Endothelial cell of umbilical vein (primary cell): ENCODE data around the gene CLEC20A. TPM values are rescaled to one million over a fixed set of nuclear protein-coding genes. Genes with fewer than 3 reads are reported as not detected.
A peak's percentile ranks its signal among the peaks of the same experiment; 100 is the strongest.

Source experiments
- BruUV-seq: library from RNA; stranded (reverse); fragments of 400-500 nt; replicated peaks from 2 replicates; lab custom pipeline; 2021; lab: Mats Ljungman, UMichigan
- CTCF ChIA-PET: fragments of 300-600, 350-600 bp; sonication (Branson Sonifier 250); formaldehyde crosslinking; loops from one replicate; lab custom pipeline; 2021; ENCODE audit warnings: antibody characterized with exemption, inconsistent platforms; lab: Charles Lee
- POLR2A ChIA-PET: fragments of 300-600, 350-600 bp; sonication (Branson Sonifier 250); formaldehyde crosslinking; loops from one replicate; lab custom pipeline; 2021; ENCODE audit warnings: antibody characterized with exemption, inconsistent platforms; lab: Charles Lee
- DNase-seq: peaks from one replicate; pipeline ENCODE4 v3.0.0-alpha.2; 2011; ENCODE audit warnings: low read depth, low spot score
- FAIRE-seq: peaks from 2 replicates; lab custom pipeline; 2011; peaks lifted over from hg19 to GRCh38; lab: Jason Lieb, UNC
- H2AFZ ChIP-seq: 2 replicates; pipeline ENCODE4 v1.6.0; 2012; ENCODE audit warnings: low read depth, low read length, control low read depth, inconsistent platforms
- H3K27ac ChIP-seq: 2 replicates; pipeline ENCODE4 v1.5.1; 2011; ENCODE audit warnings: low read depth, mild to moderate bottlenecking, control low read depth, low read length, moderate library complexity; ENCODE audit not compliant: insufficient read depth
- H3K27me3 ChIP-seq, 2 experiments: 2 replicates each; pipeline versions ENCODE4 v1.6.0 to v1.6.1; 2011; ENCODE audit warnings: low read length in 2 of 2, mixed read lengths in 1 of 2; ENCODE audit not compliant: control insufficient read depth in 2 of 2, insufficient read depth in 2 of 2
- H3K36me3 ChIP-seq, 2 experiments: 2 replicates in 1 of 2; 3 replicates in 1 of 2; pipeline ENCODE4 v1.5.1; 2011; ENCODE audit warnings: low read length in 2 of 2, mild to moderate bottlenecking in 1 of 2, moderate library complexity in 1 of 2; ENCODE audit not compliant: control insufficient read depth in 2 of 2, insufficient read depth in 2 of 2; ENCODE audit errors: extremely low read depth in 1 of 2
- H3K4me1 ChIP-seq: 3 replicates; pipeline ENCODE4 v1.5.1; 2011; ENCODE audit warnings: mild to moderate bottlenecking, low read length; ENCODE audit not compliant: control insufficient read depth, insufficient read depth; ENCODE audit errors: extremely low read depth
- H3K4me2 ChIP-seq: 2 replicates; pipeline ENCODE4 v1.6.1; 2011; ENCODE audit warnings: low read length, control low read depth, mixed read lengths; ENCODE audit not compliant: insufficient read depth
- H3K4me3 ChIP-seq, 3 experiments: fragments of 200-600 bp in 1 of 3; sonication (generic), shearing (Covaris generic) in 1 of 3; replicated peaks in 1 of 3; 2 replicates each; pipeline ENCODE4 v1.5.1; 2011 to 2016; ENCODE audit warnings: control low read depth in 3 of 3, low read length in 3 of 3, mild to moderate bottlenecking in 2 of 3, inconsistent platforms in 1 of 3, low read depth in 1 of 3, moderate library complexity in 1 of 3; ENCODE audit not compliant: insufficient read depth in 1 of 3
- H3K79me2 ChIP-seq: 2 replicates; pipeline ENCODE4 v1.6.0; 2012; ENCODE audit warnings: low read length, inconsistent platforms; ENCODE audit not compliant: control insufficient read depth, insufficient read depth
- H3K9ac ChIP-seq: replicated peaks from 2 replicates; pipeline ENCODE3; 2011; ENCODE audit warnings: low read length, control low read depth; ENCODE audit not compliant: insufficient read depth; ENCODE audit errors: extremely low read depth
- H3K9me1 ChIP-seq: replicated peaks from 3 replicates; pipeline ENCODE4 v1.6.0; 2011; ENCODE audit warnings: mild to moderate bottlenecking, low read length; ENCODE audit not compliant: control insufficient read depth, insufficient read depth; ENCODE audit errors: extremely low read depth
- H3K9me3 ChIP-seq: replicated peaks from 2 replicates; pipeline ENCODE4 v1.5.1; 2012; ENCODE audit warnings: low read length, inconsistent platforms; ENCODE audit not compliant: control insufficient read depth, insufficient read depth
- H4K20me1 ChIP-seq: replicated peaks from 2 replicates; pipeline ENCODE3; 2011; ENCODE audit warnings: mild to moderate bottlenecking, low read length; ENCODE audit not compliant: control insufficient read depth, insufficient read depth; ENCODE audit errors: extremely low read depth
- CTCF ChIP-seq, 2 donors: IDR thresholded peaks; 1 replicate in 1 of 2; 2 replicates in 1 of 2; pipeline ENCODE4 v1.5.1; 2011; ENCODE audit warnings: low read length in 2 of 2, mild to moderate bottlenecking in 2 of 2, moderate library complexity in 2 of 2, control low read depth in 1 of 2, inconsistent platforms in 1 of 2, low read depth in 1 of 2; ENCODE audit not compliant: insufficient read depth in 1 of 2; ENCODE audit errors: extremely low read depth in 1 of 2
- EZH2 ChIP-seq: IDR thresholded peaks from 2 replicates; pipeline ENCODE4 v1.6.1; 2012; ENCODE audit warnings: borderline replicate concordance, low read depth, mild to moderate bottlenecking, moderate library complexity, low read length, inconsistent platforms; ENCODE audit not compliant: severe bottlenecking
- FOS ChIP-seq: IDR thresholded peaks from 2 replicates; pipeline ENCODE4 v1.6.1; 2011; ENCODE audit warnings: mild to moderate bottlenecking, low read length, moderate library complexity, borderline replicate concordance; ENCODE audit not compliant: insufficient read depth
- GATA2 ChIP-seq: IDR thresholded peaks from 2 replicates; pipeline ENCODE4 v1.7.0; 2011; ENCODE audit warnings: low read depth, mild to moderate bottlenecking, moderate library complexity, mixed read lengths, low read length; ENCODE audit not compliant: insufficient read length, insufficient read depth
- JUN ChIP-seq: IDR thresholded peaks from 2 replicates; pipeline ENCODE4 v1.6.1; 2011; ENCODE audit warnings: borderline replicate concordance, low read depth; ENCODE audit not compliant: insufficient read length, insufficient read depth
- MAX ChIP-seq: IDR thresholded peaks from 2 replicates; pipeline ENCODE4 v1.6.1; 2011; ENCODE audit not compliant: insufficient read depth, insufficient read length
- MYC ChIP-seq: IDR thresholded peaks from one replicate; pipeline ENCODE4 v1.6.1; 2011; ENCODE audit warnings: mild to moderate bottlenecking, low read depth, low read length
- POLR2A ChIP-seq: IDR thresholded peaks from 2 replicates; pipeline ENCODE4 v1.6.1; 2012; ENCODE audit warnings: low read depth, mild to moderate bottlenecking, control low read depth, low read length
- POLR2AphosphoS5 ChIP-seq: IDR thresholded peaks from 2 replicates; pipeline ENCODE4 v1.6.1; 2012; ENCODE audit warnings: low read depth, mild to moderate bottlenecking, control low read depth, low read length, moderate library complexity; ENCODE audit not compliant: insufficient read depth
- dilution Hi-C: fragments of 300-500 bp; cut with MboI; formaldehyde crosslinking; loops from one replicate; pipeline ENCODE4 v1.15.0; 2019; ENCODE audit warnings: low sequenced_read_pairs; ENCODE audit not compliant: extremely low pct_ligation_motif_present
- intact Hi-C: fragments of 100-400 bp; cut with micrococcal nuclease; formaldehyde crosslinking; loops from one replicate; pipeline ENCODE4 v1.10.0; 2022
- polyA plus RNA-seq, 4 experiments: library from polyadenylated mRNA; depleted of rRNA in 3 of 4; stranded (reverse) in 3 of 4; unstranded in 1 of 4; fragments of >200 nt; gene quantifications; 2 replicates each; pipeline versions ENCODE4 v1.2.1 to v1.2.3, GENCODE V29; 2011 to 2012; ENCODE audit warnings: missing spikeins in 1 of 4
- total RNA-seq: library from RNA; stranded (reverse); gene quantifications from 2 replicates; pipeline ENCODE4 v1.2.3, GENCODE V29; 2021

CLEC20A gene
- total and polyA plus RNA-seq, 2 donors (not counting 3 experiments of a cell fraction or from before 2014, with no cell fraction given): not detected

- Histone ChIP-seq H3K9ac (no peak overlapping the region), H4K20me1 (no peaks in the 10 kb centered on the region), H3K9me1 (no peaks in the 10 kb centered on the region), H3K9me3 (no peaks in the 10 kb centered on the region), H3K4me1 (no peaks in the 10 kb centered on the region), H3K27ac (no peak overlapping the region), H3K4me3 (no peak overlapping the region), H3K27me3 (no peaks in the 10 kb centered on the region), H2AFZ (no peak overlapping the region), H3K4me2 (no peak overlapping the region), H3K36me3 (no peaks in the 10 kb centered on the region), H3K79me2 (no peaks in the 10 kb centered on the region)
- TF ChIP-seq CTCF (IDR thresholded peaks at IDR 0.05; ENCODE audit: extremely low read depth in 1 of 2, insufficient read depth in 1 of 2, low read depth in 1 of 2, low read length in 2 of 2): peak; percentile 23 to 28
- no peak for TF ChIP-seq JUN
- no peak for FAIRE-seq
- DNase-seq: no peak
- POLR2A ChIA-PET: no interaction called here
- CTCF ChIA-PET: interaction anchor here (0.9 to 10.5 kb wide), 18 partner anchors 9 to 554 kb away, joined by 3 to 240 read pairs (median 6); no protein-coding TSS in a partner anchor
- intact Hi-C loops (loop anchor here (2.0 to 5.0 kb wide), 4 partner anchors 91 to 199 kb away; no protein-coding TSS in a partner anchor), dilution Hi-C loops (no loop called here)
- BruUV-seq: no TSS peak
These were observed 3.5 kb upstream of the CLEC20A start for GRCh38 chr1:178500091-178500770.

- no peak overlapping the region for H3K9ac ChIP-seq
- H2AFZ ChIP-seq: no peak overlapping the region
- no peak for TF ChIP-seq JUN
- TF ChIP-seq POLR2A: no peak
- TF ChIP-seq EZH2: no peak
- no peak for TF ChIP-seq GATA2
- no peak for TF ChIP-seq CTCF (IDR thresholded peaks at IDR 0.05; ENCODE audit: extremely low read depth in 1 of 2, insufficient read depth in 1 of 2, low read depth in 1 of 2, low read length in 2 of 2)
- no peak for TF ChIP-seq MAX
- TF ChIP-seq POLR2AphosphoS5: no peak
- no peak for TF ChIP-seq MYC
- no peak for TF ChIP-seq FOS
- no peaks in the 10 kb centered on the region for H3K36me3 ChIP-seq
- DNase-seq: no peak
- no peak for FAIRE-seq
- CTCF ChIA-PET: interaction anchor here (1.3 to 10.5 kb wide), 3 partner anchors 188 to 467 kb away, joined by 4 to 240 read pairs (median 97); no protein-coding TSS in a partner anchor
- no TSS peak for BruUV-seq
- no peaks in the 10 kb centered on the region for H3K4me1 ChIP-seq
- H4K20me1 ChIP-seq: no peaks in the 10 kb centered on the region
- intact Hi-C loops: no loop called here
- no peak overlapping the region for H3K4me2 ChIP-seq
- POLR2A ChIA-PET: no interaction called here
- dilution Hi-C loops: no loop called here
- H3K4me3 ChIP-seq: no peak overlapping the region
- no peaks in the 10 kb centered on the region for H3K79me2 ChIP-seq
- H3K27ac ChIP-seq: no peak overlapping the region
- H3K9me3 ChIP-seq: no peaks in the 10 kb centered on the region
- no peaks in the 10 kb centered on the region for H3K27me3 ChIP-seq
- no peaks in the 10 kb centered on the region for H3K9me1 ChIP-seq
These were observed 2.3 kb upstream of the CLEC20A start for GRCh38 chr1:178498896-178499675.
